GM21786 (cell line): ENCODE results near the gene LRRK1.

Experiments
- ATAC-seq: cut with Tn5 transposase; IDR thresholded peaks from one replicate; pipeline ENCODE4 v1.9.1; 2021; ENCODE audit not compliant: unreplicated experiment

LRRK1 gene

GRCh38 chr15:101037090-101037830 lies 118.1 kb downstream of the LRRK1 start:
- ATAC-seq, result no peak

DNA sequence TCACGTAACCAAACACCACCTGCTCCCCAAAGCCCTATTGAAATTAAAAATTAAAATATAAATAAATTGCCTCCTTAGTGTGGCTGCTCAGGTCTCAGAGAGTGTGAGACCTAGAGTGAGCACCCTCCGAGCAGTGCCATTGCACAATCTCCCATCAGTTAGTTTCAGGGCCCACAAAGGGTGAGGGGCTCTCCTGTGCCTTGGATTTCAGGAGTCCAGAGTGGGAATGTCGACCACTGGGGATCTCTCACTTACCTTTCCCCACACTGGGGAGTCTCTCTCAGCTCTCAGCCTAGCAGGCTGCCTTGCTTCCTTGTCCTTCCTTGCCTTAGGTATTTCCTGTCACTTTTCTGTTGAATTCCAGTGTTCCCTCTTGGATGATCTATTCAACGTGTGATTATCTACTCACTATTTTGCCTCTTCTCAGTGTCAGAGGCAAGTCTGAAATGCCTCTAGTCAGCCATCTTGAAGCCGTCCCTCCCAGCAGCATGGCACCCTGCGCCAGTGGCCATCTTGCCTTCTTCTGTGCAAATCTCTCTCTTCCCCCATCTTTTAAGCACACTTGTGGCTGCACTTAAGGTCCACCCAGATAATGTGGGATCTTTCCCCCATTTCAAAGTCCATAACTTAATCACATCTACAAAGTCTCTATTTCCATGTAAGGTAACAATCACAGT lies 119.3 kb downstream of the LRRK1 start:
- no peak for ATAC-seq

- ATAC-seq, result no peak
Measured at GRCh38 chr15:101039461-101039860, 120.3 kb downstream of the LRRK1 start.

DNA sequence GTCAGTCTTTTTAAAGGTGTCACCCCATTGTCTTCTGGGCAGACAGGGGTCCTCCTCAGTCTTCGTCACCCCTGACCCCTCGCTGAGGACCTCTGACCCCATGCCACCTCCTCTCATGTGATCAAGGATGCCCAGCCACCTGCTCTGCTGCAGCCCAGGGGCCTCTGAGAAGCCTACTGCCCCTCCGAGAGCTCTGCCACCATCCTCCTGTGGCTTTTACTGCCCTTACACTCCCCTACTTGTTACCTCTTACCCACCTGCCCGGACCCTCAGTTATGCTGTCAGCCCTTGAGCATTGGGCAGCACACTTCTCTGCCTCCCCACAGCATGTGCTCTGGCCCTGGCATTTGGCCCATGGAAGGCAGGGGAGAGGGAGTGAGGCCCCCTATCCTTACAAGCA lies 123.2 kb downstream of the LRRK1 start:
- ATAC-seq, result no peak

GRCh38 chr15:101043011-101043410 lies 123.9 kb downstream of the LRRK1 start:
- no peak for ATAC-seq

DNA sequence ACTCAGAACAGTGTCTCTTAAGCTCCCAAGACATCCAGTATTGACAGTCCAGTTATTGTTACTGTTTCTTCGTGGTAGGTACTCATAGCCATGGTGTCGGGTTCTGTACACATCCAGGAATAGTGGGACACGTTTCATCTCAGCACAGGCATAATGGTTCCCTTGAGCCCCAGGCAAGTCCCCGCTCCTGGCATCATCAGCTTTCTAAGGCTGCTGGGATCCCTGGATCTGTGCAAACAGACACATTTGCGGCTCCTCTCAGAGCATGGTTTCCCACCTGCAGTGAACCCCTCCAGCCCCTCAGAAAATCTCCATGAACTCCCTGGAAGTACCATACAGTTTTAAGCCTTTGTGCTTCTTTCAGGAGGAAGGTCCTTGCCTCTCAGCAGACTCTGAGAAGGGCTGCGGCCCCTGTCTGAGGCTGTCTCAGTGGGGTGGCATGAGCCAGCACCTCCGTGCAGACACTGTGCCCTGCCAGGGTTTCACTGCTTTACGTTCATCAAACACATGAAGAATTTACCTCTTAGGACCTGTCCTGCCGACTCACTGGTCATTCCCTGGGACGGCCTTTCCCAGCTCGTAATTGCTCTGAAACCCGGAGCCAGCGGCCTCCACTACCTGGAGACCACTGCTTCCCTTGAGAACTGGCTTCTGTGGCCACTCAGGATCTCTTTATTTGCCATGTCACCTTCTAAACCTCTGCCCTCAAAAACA lies 124.9 kb downstream of the LRRK1 start:
- ATAC-seq, result no peak

DNA sequence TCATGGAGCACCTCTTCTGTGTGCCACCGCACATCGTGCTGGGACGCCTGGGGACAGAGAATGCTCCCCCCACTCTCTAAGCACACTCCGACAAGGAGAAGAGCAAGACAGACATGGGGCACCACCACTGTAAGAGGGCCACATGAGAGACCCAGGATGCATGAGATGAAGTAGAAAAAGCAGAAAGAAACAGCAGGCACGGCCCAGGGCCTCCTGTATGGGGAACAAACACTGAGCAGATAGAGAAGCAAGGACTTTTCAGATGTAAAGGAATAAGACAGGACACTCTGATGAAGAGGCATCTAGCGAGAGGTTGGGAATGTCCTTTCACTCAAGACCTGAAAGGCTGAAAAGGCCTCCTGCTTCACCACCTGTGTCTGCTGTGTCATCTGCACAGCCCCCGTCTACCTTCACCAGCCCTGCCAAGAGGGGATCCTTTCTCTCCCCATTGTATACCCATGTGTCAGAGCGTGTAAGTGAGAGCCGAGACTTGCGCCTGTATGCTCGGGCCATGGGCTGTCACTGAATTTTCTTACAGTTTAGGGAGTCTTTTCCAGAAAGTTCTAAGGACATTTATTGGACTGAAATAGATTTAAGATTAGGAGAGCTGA lies 125.6 kb downstream of the LRRK1 start:
- no peak for ATAC-seq

- no peak for ATAC-seq
Measured at GRCh38 chr15:101045236-101045646, 126.1 kb downstream of the LRRK1 start.

DNA sequence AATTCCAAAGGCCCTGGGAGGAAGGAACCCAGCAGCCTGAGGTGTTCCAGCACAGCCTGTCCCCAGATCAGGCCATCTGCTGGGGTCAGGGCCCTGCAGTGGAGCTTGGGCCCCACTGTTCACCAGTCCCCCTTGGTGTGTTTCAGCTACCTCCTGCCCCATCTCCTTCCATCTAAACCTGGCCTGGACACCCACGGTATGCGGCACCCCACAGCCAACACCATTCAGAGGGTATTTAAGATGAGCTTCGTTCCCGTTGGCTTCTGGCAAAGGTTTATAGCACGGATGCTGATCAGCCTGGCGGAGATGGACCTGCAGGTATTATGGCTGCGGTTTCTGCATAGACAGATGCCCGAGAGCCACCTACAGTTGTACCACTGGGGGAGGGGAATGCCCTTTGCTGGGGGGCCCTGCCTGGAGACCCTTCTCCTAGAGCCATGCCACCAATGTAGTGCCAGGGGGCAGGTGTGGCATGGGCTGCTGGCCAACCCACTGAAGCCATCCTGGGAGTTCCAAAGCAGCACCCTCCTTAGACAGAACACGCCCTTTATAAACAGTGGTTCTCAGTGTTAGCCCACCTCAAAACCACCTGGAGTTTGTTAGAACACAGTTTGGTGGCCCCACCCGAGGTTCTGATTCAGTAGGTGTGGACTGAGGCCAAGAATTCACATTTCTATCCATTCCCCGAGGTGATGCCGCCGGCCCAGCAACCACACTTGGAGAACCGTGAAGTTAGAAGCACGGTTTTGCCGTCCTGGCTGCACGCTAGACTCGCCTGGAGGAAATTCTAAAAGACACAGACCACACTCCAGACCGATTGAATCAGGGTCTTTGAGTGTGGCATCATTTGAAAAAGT lies 126.9 kb downstream of the LRRK1 start:
- ATAC-seq, result no peak

- ATAC-seq, result no peak
Measured at GRCh38 chr15:101046826-101047225, 127.7 kb downstream of the LRRK1 start.

DNA sequence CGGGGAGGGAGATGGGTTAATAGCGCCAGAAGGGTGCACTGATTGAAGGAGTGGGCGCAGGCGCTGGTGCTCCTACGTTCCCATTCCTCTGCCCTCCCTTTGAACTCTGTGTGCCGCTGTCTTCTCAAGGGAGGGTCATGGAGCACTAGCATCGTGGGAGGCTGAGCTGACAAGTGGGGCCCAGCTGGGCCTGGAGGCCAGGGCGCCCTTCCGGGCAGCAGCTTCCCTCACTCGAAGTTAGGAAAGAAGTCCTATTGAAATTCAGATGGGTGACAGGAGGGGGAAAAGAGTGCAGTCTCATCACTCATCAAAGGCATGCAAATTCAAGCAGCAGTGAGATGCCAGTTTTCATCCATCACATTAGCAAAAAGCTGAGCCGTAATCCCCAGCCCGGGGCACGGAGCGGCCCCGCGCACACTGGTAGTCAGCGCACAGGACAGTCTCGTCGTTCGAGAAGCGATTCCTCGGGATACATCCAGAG lies 128.2 kb downstream of the LRRK1 start:
- ATAC-seq, result no peak

- ATAC-seq, result no peak
Measured at GRCh38 chr15:101048176-101048575, 129.0 kb downstream of the LRRK1 start.

GRCh38 chr15:101048581-101049030 lies 129.4 kb downstream of the LRRK1 start:
- no peak for ATAC-seq

GRCh38 chr15:101049282-101049681 lies 130.1 kb downstream of the LRRK1 start:
- no peak for ATAC-seq

- ATAC-seq, result no peak
Measured at GRCh38 chr15:101049856-101050622, 130.9 kb downstream of the LRRK1 start.

DNA sequence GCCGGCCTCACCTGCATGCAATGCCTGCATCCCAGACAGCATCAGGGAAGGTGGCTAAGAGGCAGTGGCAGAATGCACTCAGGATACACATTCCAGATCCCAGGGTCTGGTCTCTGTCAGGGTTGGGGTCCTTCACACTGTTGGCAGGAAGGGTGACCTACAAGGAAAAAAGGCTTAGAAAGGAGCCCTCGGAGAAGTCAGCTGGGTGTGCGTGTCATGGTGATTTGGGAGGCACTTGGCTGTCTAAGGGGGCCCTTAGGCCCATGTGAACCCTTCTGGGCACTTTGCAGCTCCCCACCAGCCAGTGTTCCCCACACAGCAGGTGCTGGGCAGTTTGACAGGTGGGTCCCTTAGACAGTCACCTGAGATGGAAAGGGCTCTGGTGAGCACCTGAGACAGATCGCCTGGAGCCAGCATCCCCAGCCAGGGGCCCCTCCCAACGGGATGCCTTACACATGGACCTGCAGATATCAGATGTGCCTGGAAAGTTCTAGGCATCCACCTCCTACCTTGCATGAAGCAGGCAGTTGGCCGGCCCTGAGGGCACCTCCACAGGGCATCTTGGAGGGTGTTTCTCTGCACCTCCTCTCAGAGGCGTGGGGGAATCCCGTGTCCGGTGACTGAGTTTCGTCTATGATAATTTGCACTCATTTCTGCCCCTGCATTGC lies 131.6 kb downstream of the LRRK1 start:
- ATAC-seq, result no peak

- ATAC-seq, result no peak
Measured at GRCh38 chr15:101051291-101052030, 132.3 kb downstream of the LRRK1 start.

GRCh38 chr15:101052031-101052620 lies 133.0 kb downstream of the LRRK1 start:
- no peak for ATAC-seq
